Naive thymus-derived CD8-positive, alpha-beta T cell (primary cell): ENCODE results near the gene RSPH3. TPM values are rescaled to one million over a fixed set of nuclear protein-coding genes. Genes with fewer than 3 reads are reported as not detected.
"Not testable (repeated sequence)": the region's sequence is repeated elsewhere in the genome, so short reads cannot be mapped to it uniquely, and the experiment has no call there.

Experiments used
- ATAC-seq, 2 donors: fragments of 150-1000 bp; cut with Tn5 transposase in 1 of 2; sonication (Bioruptor Pico), chemical (Tn5 transposase) in 1 of 2; 1 replicate in 1 of 2; 2 replicates in 1 of 2; pipeline ENCODE4 v1.10.0; 2021; ENCODE audit warnings: mild to moderate bottlenecking in 2 of 2, moderate library complexity in 2 of 2
- POLR2A ChIA-PET: fragments of 350-600 bp; sonication (Branson Sonifier 250); formaldehyde crosslinking; loops from one replicate; lab custom pipeline; 2021; ENCODE audit warnings: antibody characterized with exemption; lab: Charles Lee
- DNase-seq, 10 donors: peaks; one replicate each; pipeline versions ENCODE4 v3.0.0 to v3.0.0-alpha.2; 2020 to 2022
- H3K27ac Mint-ChIP-seq, 10 donors: one replicate each; pipeline ENCODE4 v1.8.0; 2020 to 2022; ENCODE audit warnings: mild to moderate bottlenecking in 10 of 10, mixed read lengths in 10 of 10, moderate library complexity in 4 of 10, inconsistent platforms in 1 of 10
- H3K27me3 Mint-ChIP-seq, 5 donors: one replicate each; pipeline ENCODE4 v1.8.0; 2021 to 2022; ENCODE audit warnings: mixed read lengths in 5 of 5
- H3K36me3 Mint-ChIP-seq, 3 donors: one replicate each; pipeline ENCODE4 v1.8.0; 2020 to 2022; ENCODE audit warnings: mixed read lengths in 3 of 3, mild to moderate bottlenecking in 2 of 3, inconsistent platforms in 1 of 3
- H3K4me1 Mint-ChIP-seq, 4 donors: one replicate each; pipeline ENCODE4 v1.8.0; 2021 to 2022; ENCODE audit warnings: mixed read lengths in 4 of 4
- H3K4me3 Mint-ChIP-seq, 10 donors: one replicate each; pipeline ENCODE4 v1.8.0; 2020 to 2022; ENCODE audit warnings: mild to moderate bottlenecking in 10 of 10, mixed read lengths in 10 of 10, moderate library complexity in 6 of 10, inconsistent platforms in 1 of 10
- H3K9me3 Mint-ChIP-seq, 9 donors: one replicate each; pipeline ENCODE4 v1.8.0; 2020 to 2022; ENCODE audit warnings: mixed read lengths in 9 of 9, mild to moderate bottlenecking in 3 of 9, inconsistent platforms in 1 of 9, moderate library complexity in 1 of 9
- polyA plus RNA-seq, 3 donors: library from polyadenylated mRNA; unstranded; fragments of 300-500 nt; fragmentation: Illumina TruSeq; gene quantifications; one replicate each; pipeline ENCODE4 v1.2.3, GENCODE V29; 2021
- total RNA-seq, 8 experiments: library from RNA in 2 of 8; stranded (reverse) in 2 of 8; gene quantifications; one replicate each; pipeline ENCODE4 v1.2.3 and lab custom pipeline; 2021 to 2026

RSPH3 gene
- total and polyA plus RNA-seq, 5 experiments from 2014 or later = 1.3 to 2.0 (median 1.9) TPM

- POLR2A ChIA-PET = interaction anchor here (0.9 to 2.4 kb wide), 9 partner anchors 8 to 350 kb away, joined by 3 to 34 read pairs (median 4); partner anchors contain the start of gene TAGAP
Observed at GRCh38 chr6:158999154-158999665, 792 bp downstream of the RSPH3 start.

GRCh38 chr6:158996856-158997255 lies 3.1 kb downstream of the RSPH3 start:
- ATAC-seq (no peak), DNase-seq (no peak)
- no peaks in the 10 kb centered on the region for H3K36me3 Mint-ChIP-seq

More at GRCh38 chr6:158999154-158999665, 792 bp downstream of the RSPH3 start:
- Mint-ChIP-seq H3K4me1 (peaks cover 17 to 51% (median 22%) of the 10 kb centered on the region in 4 donors), H3K4me3 (peak overlapping the region; percentile 92 to 99 (median 97)), H3K36me3 (no peaks in the 10 kb centered on the region), H3K27ac (peak overlapping the region; percentile 87 to 97 (median 92)), H3K27me3 (no peaks in the 10 kb centered on the region), H3K9me3 (no peaks in the 10 kb centered on the region)
- ATAC-seq (no peak), DNase-seq (peak in 3 of 10 donors; percentile 1 to 12 (median 10))

GRCh38 chr6:158993639-158994038 lies 6.4 kb downstream of the RSPH3 start:
- Mint-ChIP-seq H3K27ac (peak overlapping the region in 2 of 10 donors; percentile 38 to 46), H3K4me3 (no peak overlapping the region), H3K27me3 (no peaks in the 10 kb centered on the region), H3K9me3 (peaks cover 0 to 7% (median 3%) of the 10 kb centered on the region in 9 donors), H3K36me3 (peaks cover 0 to 7% (median 2%) of the 10 kb centered on the region in 3 donors), H3K4me1 (peaks cover 0 to 32% (median 4%) of the 10 kb centered on the region in 4 donors)
- DNase-seq (no peak), ATAC-seq (no peak)
- POLR2A ChIA-PET = interaction anchor here (0.6 to 0.7 kb wide), 2 partner anchors 24 to 1613 kb away, joined by 3 to 5 read pairs; no protein-coding TSS in a partner anchor

More at GRCh38 chr6:158996856-158997255, 3.1 kb downstream of the RSPH3 start:
- H3K4me1 Mint-ChIP-seq = peaks cover 12 to 45% (median 18%) of the 10 kb centered on the region in 4 donors
- POLR2A ChIA-PET = no interaction called here
- H3K4me3 Mint-ChIP-seq = no peak overlapping the region
- H3K27ac Mint-ChIP-seq = no peak overlapping the region
- H3K9me3 Mint-ChIP-seq = no peaks in the 10 kb centered on the region
- no peaks in the 10 kb centered on the region for H3K27me3 Mint-ChIP-seq

GRCh38 chr6:158991017-158991723 lies 8.8 kb downstream of the RSPH3 start:
- peaks cover 0 to 21% (median 3%) of the 10 kb centered on the region in 4 donors for H3K4me1 Mint-ChIP-seq
- no peak overlapping the region for H3K27ac Mint-ChIP-seq
- POLR2A ChIA-PET = no interaction called here
- no peaks in the 10 kb centered on the region for H3K27me3 Mint-ChIP-seq
- ATAC-seq = peak; percentile 25 to 57
- peaks cover 4 to 16% (median 12%) of the 10 kb centered on the region in 9 donors for H3K9me3 Mint-ChIP-seq
- no peak for DNase-seq
- H3K36me3 Mint-ChIP-seq = peaks cover 0 to 18% (median 8%) of the 10 kb centered on the region in 3 donors
- H3K4me3 Mint-ChIP-seq = no peak overlapping the region

- Mint-ChIP-seq H3K36me3 (peaks cover 0 to 18% (median 8%) of the 10 kb centered on the region in 3 donors), H3K9me3 (peaks cover 4 to 16% (median 12%) of the 10 kb centered on the region in 9 donors)
- H3K4me1 Mint-ChIP-seq, ATAC-seq, H3K4me3 Mint-ChIP-seq, DNase-seq, H3K27ac Mint-ChIP-seq, POLR2A ChIA-PET, H3K27me3 Mint-ChIP-seq: not testable (repeated sequence)
Observed at GRCh38 chr6:158989711-158990110, 10.3 kb downstream of the RSPH3 start.

GRCh38 chr6:158988477-158988876 lies 11.5 kb downstream of the RSPH3 start:
- H3K27ac Mint-ChIP-seq = no peak overlapping the region
- ATAC-seq = no peak
- H3K4me3 Mint-ChIP-seq = no peak overlapping the region
- H3K4me1 Mint-ChIP-seq = peaks cover 0 to 9% (median 3%) of the 10 kb centered on the region in 4 donors
- DNase-seq = no peak
- H3K27me3 Mint-ChIP-seq = no peaks in the 10 kb centered on the region
- peaks cover 0 to 18% (median 8%) of the 10 kb centered on the region in 3 donors for H3K36me3 Mint-ChIP-seq
- POLR2A ChIA-PET = no interaction called here
- H3K9me3 Mint-ChIP-seq = peaks cover 4 to 16% (median 12%) of the 10 kb centered on the region in 9 donors

- DNase-seq (no peak), ATAC-seq (no peak)
- POLR2A ChIA-PET = no interaction called here
- H3K36me3 Mint-ChIP-seq = peaks cover 0 to 18% (median 8%) of the 10 kb centered on the region in 3 donors
- peaks cover 0 to 9% (median 3%) of the 10 kb centered on the region in 4 donors for H3K4me1 Mint-ChIP-seq
- no peaks in the 10 kb centered on the region for H3K27me3 Mint-ChIP-seq
- no peak overlapping the region for H3K4me3 Mint-ChIP-seq
- peaks cover 4 to 16% (median 12%) of the 10 kb centered on the region in 9 donors for H3K9me3 Mint-ChIP-seq
- H3K27ac Mint-ChIP-seq = no peak overlapping the region
Observed at GRCh38 chr6:158987657-158988056, 12.3 kb downstream of the RSPH3 start.

GRCh38 chr6:158978757-158979156 lies 21.2 kb downstream of the RSPH3 start:
- DNase-seq (no peak), ATAC-seq (no peak)
- Mint-ChIP-seq H3K27ac (no peak overlapping the region), H3K4me3 (no peak overlapping the region), H3K36me3 (peaks cover 0 to 5% (median 0%) of the 10 kb centered on the region in 3 donors), H3K4me1 (no peaks in the 10 kb centered on the region), H3K9me3 (no peaks in the 10 kb centered on the region), H3K27me3 (no peaks in the 10 kb centered on the region)
- POLR2A ChIA-PET = no interaction called here

- POLR2A ChIA-PET = no interaction called here
- no peak overlapping the region for H3K27ac Mint-ChIP-seq
- no peaks in the 10 kb centered on the region for H3K27me3 Mint-ChIP-seq
- ATAC-seq (no peak), DNase-seq (no peak)
- H3K9me3 Mint-ChIP-seq = no peaks in the 10 kb centered on the region
- peaks cover 0 to 5% (median 0%) of the 10 kb centered on the region in 3 donors for H3K36me3 Mint-ChIP-seq
- H3K4me1 Mint-ChIP-seq = no peaks in the 10 kb centered on the region
- no peak overlapping the region for H3K4me3 Mint-ChIP-seq
Observed at GRCh38 chr6:158977382-158977781, 22.6 kb downstream of the RSPH3 start.

- Mint-ChIP-seq H3K9me3 (peaks cover under 1 to 17% (median 12%) of the 10 kb centered on the region in 9 donors), H3K4me1 (peaks cover 0 to 3% (median 1%) of the 10 kb centered on the region in 4 donors)
Observed at GRCh38 chr6:158972241-158973233, 27.5 kb downstream of the RSPH3 start.

GRCh38 chr6:158970640-158971275 lies 29.2 kb downstream of the RSPH3 start:
- POLR2A ChIA-PET = interaction anchor here (0.6 to 1.4 kb wide), 3 partner anchors 11 to 279 kb away, joined by 3 to 6 read pairs (median 4); no protein-coding TSS in a partner anchor
- ATAC-seq = no peak

More at GRCh38 chr6:158972241-158973233, 27.5 kb downstream of the RSPH3 start:
- peak; percentile 58 to 83 for ATAC-seq
- H3K4me3 Mint-ChIP-seq = no peak overlapping the region
- DNase-seq = peak in 3 of 10 donors; percentile 60 to 67 (median 65)
- H3K27ac Mint-ChIP-seq = no peak overlapping the region
- POLR2A ChIA-PET = interaction anchor here (0.6 to 2.8 kb wide), 5 partner anchors 11 to 269 kb away, joined by 3 to 9 read pairs (median 4); no protein-coding TSS in a partner anchor
- no peaks in the 10 kb centered on the region for H3K27me3 Mint-ChIP-seq
- peaks cover 6 to 14% (median 13%) of the 10 kb centered on the region in 3 donors for H3K36me3 Mint-ChIP-seq

More at GRCh38 chr6:158970640-158971275, 29.2 kb downstream of the RSPH3 start:
- H3K9me3 Mint-ChIP-seq = peaks cover 5 to 29% (median 19%) of the 10 kb centered on the region in 9 donors
- no peaks in the 10 kb centered on the region for H3K27me3 Mint-ChIP-seq
- H3K4me3 Mint-ChIP-seq = no peak overlapping the region
- H3K27ac Mint-ChIP-seq = peak overlapping the region in 1 of 10 donors; percentile 77
- peaks cover 5 to 20% (median 16%) of the 10 kb centered on the region in 3 donors for H3K36me3 Mint-ChIP-seq
- DNase-seq = no peak
- peaks cover 0 to 3% (median 1%) of the 10 kb centered on the region in 4 donors for H3K4me1 Mint-ChIP-seq
